ENCODE results near the gene CD52. TPM values are rescaled to one million over a fixed set of nuclear protein-coding genes. Genes with fewer than 3 reads are reported as not detected.

Gene CD52
- polyA plus RNA-seq, 3 donors, result 851 to 4,047 (median 2,617) TPM

GRCh38 chr1:26362331-26362730, 44.6 kb downstream of the CD52 start:
- peaks cover 56 to 84% (median 66%) of the 10 kb centered on the region in 3 donors for H3K27me3 Mint-ChIP-seq (ENCODE audit: low read depth in 3 of 3)
- WGBS (ENCODE audit: insufficient coverage), result 100% methylated on average over 3 of the region's 3 CpGs

More at GRCh38 chr1:26362331-26362730, 44.6 kb downstream of the CD52 start:
- Histone ChIP-seq H2AFZ (ENCODE audit: insufficient read depth, low read depth, low read length, poor library complexity, severe bottlenecking) (no peak overlapping the region), H3K4me2 (replicated peaks; ENCODE audit: extremely low read depth, low read length, poor library complexity, severe bottlenecking) (no peak overlapping the region), H3K4me3 (replicated peaks in 1 of 3; ENCODE audit: low read depth in 2 of 3, low read length in 3 of 3) (no peak overlapping the region), H4K20me1 (ENCODE audit: insufficient read depth, low read length) (no peaks in the 10 kb centered on the region), H3K79me2 (ENCODE audit: insufficient read depth, low read length) (no peaks in the 10 kb centered on the region), H3K4me1 (ENCODE audit: control insufficient read depth in 1 of 2, insufficient read depth in 2 of 2, low read length in 2 of 2) (peaks cover 10 to 12% of the 10 kb centered on the region in 2 donors), H3K9ac (ENCODE audit: insufficient read depth, low read length, poor library complexity, severe bottlenecking) (no peak overlapping the region), H3K27ac (ENCODE audit: low read depth in 1 of 2, low read length in 2 of 2) (no peak overlapping the region), H3K36me3 (replicated peaks in 1 of 2; ENCODE audit: control insufficient read depth in 1 of 2, insufficient read depth in 2 of 2, low read length in 2 of 2) (no peaks in the 10 kb centered on the region), H3K9me3 (replicated peaks in 1 of 2; ENCODE audit: control insufficient read depth in 1 of 2, insufficient read depth in 1 of 2, low read length in 2 of 2) (no peaks in the 10 kb centered on the region), H3K27me3 (ENCODE audit: control insufficient read depth in 2 of 2, insufficient read depth in 2 of 2, low read length in 2 of 2) (peaks cover 24 to 58% of the 10 kb centered on the region in 2 donors)
- Mint-ChIP-seq H3K27ac (no peak overlapping the region), H3K4me3 (peak overlapping the region in 1 of 2 donors; percentile 26), H3K4me1 (peaks cover 29% of the 10 kb centered on the region), H3K9me3 (peaks cover 0 to 21% (median 3%) of the 10 kb centered on the region in 7 donors), H3K36me3 (peaks cover 0 to 3% of the 10 kb centered on the region in 2 donors)
- DNase-seq, result no peak
- no peak for TF ChIP-seq CTCF (IDR thresholded peaks at IDR 0.05)
- intact Hi-C loops (cut with micrococcal nuclease), result loop anchor here (5.0 kb wide), 1 partner anchor 255 kb away; no protein-coding TSS in a partner anchor

Data from CD14-positive monocyte (primary cell).